ENCODE data around the gene TAF5L.

- TF ChIP-seq CTCF (IDR thresholded peaks at IDR 0.05 in 8 of 11, conservative IDR thresholded peaks at IDR 0.05 in 3 of 11) (no peak), POLR2AphosphoS5 (IDR thresholded peaks at IDR 0.05) (no peak)
Measured at GRCh38 chr1:229637746-229638145, 11.8 kb upstream of the TAF5L start.

All from spleen (tissue), 7 donors.